Activated CD4-positive, alpha-beta T cell treated with anti-CD3 and anti-CD28 coated beads for 36 hours (primary cell): ENCODE data around the gene HSFY2. TPM values are rescaled to one million over a fixed set of nuclear protein-coding genes. Genes with fewer than 3 reads are reported as not detected.
"Not testable (repeated sequence)": the region's sequence is repeated elsewhere in the genome, so short reads cannot be mapped to it uniquely, and the experiment has no call there.

Source experiments
- ATAC-seq: fragments of 200-7000 bp; cut with Tn5 transposase; one replicate; pipeline ENCODE4 v1.10.0; 2021; ENCODE audit warnings: mild to moderate bottlenecking, moderate library complexity
- CTCF ChIA-PET: fragments of 350-600 bp; sonication (Branson Sonifier 250); formaldehyde crosslinking; loops from one replicate; lab custom pipeline; 2021; ENCODE audit warnings: antibody characterized with exemption; lab: Charles Lee
- POLR2A ChIA-PET: fragments of 350-600 bp; sonication (Branson Sonifier 250); formaldehyde crosslinking; loops from one replicate; lab custom pipeline; 2021; ENCODE audit warnings: antibody characterized with exemption, inconsistent platforms; lab: Charles Lee
- DNase-seq: peaks from one replicate; pipeline ENCODE4 v3.0.0-alpha.2; 2020
- H3K27ac Mint-ChIP-seq: one replicate; pipeline ENCODE4 v1.8.0; 2021; ENCODE audit warnings: mixed read lengths
- H3K27me3 Mint-ChIP-seq: one replicate; pipeline ENCODE4 v1.8.0; 2021; ENCODE audit warnings: mixed read lengths
- H3K36me3 Mint-ChIP-seq: one replicate; pipeline ENCODE4 v1.8.0; 2021; ENCODE audit warnings: low read depth, mixed read lengths
- H3K4me1 Mint-ChIP-seq: one replicate; pipeline ENCODE4 v1.8.0; 2021; ENCODE audit warnings: mixed read lengths
- H3K4me3 Mint-ChIP-seq: one replicate; pipeline ENCODE4 v1.8.0; 2021; ENCODE audit warnings: mild to moderate bottlenecking, moderate library complexity, mixed read lengths
- H3K9me3 Mint-ChIP-seq: one replicate; pipeline ENCODE4 v1.8.0; 2021; ENCODE audit warnings: low read depth, mixed read lengths
- intact Hi-C, 2 experiments: fragments of 100-400 bp; cut with DNase I in 1 of 2; cut with micrococcal nuclease in 1 of 2; formaldehyde crosslinking; loops; one replicate each; pipeline versions ENCODE4 v1.14.2 to v1.15.1; 2022 to 2024; cut with DNase I, micrococcal nuclease
- total RNA-seq, 2 experiments: library from RNA; stranded (reverse); gene quantifications; one replicate each; pipeline ENCODE4 v1.2.3, GENCODE V29; 2021

HSFY2 gene, protein sequence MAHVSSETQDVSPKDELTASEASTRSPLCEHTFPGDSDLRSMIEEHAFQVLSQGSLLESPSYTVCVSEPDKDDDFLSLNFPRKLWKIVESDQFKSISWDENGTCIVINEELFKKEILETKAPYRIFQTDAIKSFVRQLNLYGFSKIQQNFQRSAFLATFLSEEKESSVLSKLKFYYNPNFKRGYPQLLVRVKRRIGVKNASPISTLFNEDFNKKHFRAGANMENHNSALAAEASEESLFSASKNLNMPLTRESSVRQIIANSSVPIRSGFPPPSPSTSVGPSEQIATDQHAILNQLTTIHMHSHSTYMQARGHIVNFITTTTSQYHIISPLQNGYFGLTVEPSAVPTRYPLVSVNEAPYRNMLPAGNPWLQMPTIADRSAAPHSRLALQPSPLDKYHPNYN
- not detected for total RNA-seq

DNA sequence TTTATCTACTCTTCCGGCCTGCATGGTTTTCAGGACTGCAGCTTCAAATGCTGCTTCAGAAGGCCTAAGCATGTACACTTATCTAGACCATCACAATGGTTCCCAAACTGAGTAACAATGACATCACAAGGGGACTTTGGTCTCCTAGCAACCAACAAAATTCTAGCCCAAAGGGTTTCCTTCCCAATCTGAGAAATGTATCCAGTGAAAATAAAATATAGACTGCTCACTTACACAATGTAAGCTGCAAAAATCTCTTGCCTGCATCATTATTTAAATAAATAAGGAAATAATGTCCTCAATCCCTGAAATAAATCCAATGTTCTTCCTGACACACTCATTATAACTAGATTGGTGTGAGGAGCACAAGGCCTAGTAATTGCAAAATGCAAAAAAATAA lies at the start of gene HSFY2:
TSS of gene HSFY2 (minus strand) at position 101 of the 400 bp plus-strand sequence. CDS start 117 bp downstream, outside the sequence.
- H3K36me3 Mint-ChIP-seq, CTCF ChIA-PET, H3K4me3 Mint-ChIP-seq, H3K9me3 Mint-ChIP-seq, intact Hi-C loops, POLR2A ChIA-PET, ATAC-seq, DNase-seq, H3K4me1 Mint-ChIP-seq, H3K27me3 Mint-ChIP-seq, H3K27ac Mint-ChIP-seq: not testable (repeated sequence)

DNA sequence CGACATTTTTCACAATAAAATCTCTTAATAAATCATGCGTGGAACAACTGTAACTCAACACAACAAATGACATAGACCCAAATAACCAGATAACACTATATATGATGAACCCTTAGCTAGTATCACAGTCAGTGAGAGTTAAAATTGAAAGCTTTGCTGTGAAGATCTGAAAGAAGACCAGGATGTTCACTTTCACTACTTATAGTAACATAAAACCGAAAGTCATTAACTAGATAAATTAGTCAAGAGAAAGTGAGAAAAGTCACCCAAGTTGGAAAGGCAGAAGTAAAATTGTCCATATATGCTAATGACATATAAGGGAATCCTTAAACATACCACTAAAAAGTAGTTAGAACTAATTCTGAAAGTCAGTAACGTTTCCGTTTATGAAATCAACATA lies 42.2 kb upstream of the HSFY2 start:
- DNase-seq, H3K27ac Mint-ChIP-seq, H3K36me3 Mint-ChIP-seq, H3K27me3 Mint-ChIP-seq, POLR2A ChIA-PET, H3K9me3 Mint-ChIP-seq, H3K4me3 Mint-ChIP-seq, CTCF ChIA-PET, H3K4me1 Mint-ChIP-seq, intact Hi-C loops, ATAC-seq: not testable (repeated sequence)

DNA sequence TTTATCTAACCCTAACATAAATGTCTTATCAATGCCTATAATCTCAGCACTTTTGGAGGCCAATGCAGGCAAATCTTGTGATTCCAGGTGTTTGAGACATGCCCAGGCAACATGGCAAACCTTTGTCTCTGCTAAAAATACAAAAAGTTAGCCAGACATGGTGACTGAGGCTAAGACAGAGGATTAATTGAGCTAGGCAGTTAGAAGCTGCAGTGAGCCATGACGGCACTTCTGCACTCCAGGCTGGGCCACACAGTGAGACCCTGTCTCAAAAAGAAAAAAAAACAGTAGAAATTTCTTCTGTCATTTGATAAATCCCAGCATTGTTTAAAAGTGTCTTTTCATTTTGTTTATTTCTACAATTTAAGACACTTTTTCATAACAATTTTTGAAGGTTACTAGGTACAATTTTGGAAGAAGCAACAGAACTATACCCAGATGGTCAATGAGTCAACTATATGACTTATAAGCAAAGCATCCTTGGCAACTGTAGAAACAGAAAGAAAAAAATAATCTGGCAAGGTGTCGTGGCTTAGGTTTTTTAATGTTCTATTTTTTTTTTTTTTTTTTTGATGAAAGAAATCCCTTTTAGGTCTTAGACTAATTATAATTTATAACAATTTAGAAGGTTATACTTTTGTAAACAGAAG lies 15.3 kb upstream of the HSFY2 start:
- H3K4me1 Mint-ChIP-seq, H3K27ac Mint-ChIP-seq, POLR2A ChIA-PET, CTCF ChIA-PET, H3K27me3 Mint-ChIP-seq, H3K9me3 Mint-ChIP-seq, H3K36me3 Mint-ChIP-seq, H3K4me3 Mint-ChIP-seq, DNase-seq, intact Hi-C loops, ATAC-seq: not testable (repeated sequence)

DNA sequence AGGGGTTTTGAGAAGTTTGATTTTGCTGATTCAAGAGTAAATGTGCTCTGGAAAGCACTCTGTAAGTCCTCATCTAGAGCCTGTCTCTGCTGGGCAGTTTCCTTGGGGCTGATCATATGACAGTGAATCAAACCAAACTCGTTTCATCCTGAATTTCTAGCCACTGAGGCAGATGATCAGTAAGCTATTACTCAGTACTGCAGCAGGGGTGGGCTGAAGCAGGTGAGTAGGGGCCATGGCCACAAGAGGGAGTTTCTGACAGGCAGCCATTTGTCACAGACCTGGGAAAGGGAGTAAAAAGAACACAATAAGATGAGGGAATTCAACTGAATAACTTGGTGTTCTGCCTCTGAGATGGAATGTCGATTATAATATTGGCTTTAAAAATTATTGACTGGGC lies 19.5 kb downstream of the HSFY2 start:
- POLR2A ChIA-PET, H3K27ac Mint-ChIP-seq: not testable (repeated sequence)

DNA sequence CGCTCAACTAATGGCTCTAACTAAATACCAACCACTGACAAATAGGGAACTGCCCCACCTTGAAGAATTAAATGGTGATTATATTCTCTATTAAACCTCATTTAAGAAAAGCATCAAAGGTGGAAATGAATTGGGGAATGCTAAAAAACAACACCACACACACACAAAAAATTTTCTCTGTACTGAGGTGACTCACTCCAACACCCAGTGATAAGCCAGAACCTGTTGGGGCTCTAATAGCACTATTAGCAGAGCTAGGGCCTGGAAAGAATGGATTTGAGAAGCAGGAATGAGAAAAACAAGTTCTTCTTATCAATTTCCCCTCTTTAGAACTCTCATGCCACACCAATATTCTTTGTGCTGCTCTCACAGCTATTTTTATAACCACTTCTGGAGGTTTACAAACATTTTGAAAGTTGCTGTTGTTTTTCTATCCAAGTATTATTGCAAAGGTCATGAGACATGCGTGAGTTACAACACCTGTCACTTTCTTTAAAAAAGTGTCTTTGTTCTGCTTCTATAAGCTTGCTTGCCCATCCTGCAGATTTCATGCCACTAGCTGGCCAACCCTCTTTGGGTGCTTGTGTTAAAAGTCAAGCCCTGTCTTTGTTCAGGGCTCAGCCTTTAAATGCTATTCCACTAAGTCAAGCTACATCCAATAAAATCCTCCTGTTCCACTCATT lies 20.3 kb downstream of the HSFY2 start:
- CTCF ChIA-PET, H3K9me3 Mint-ChIP-seq: not testable (repeated sequence)

More for the DNA sequence above, 19.5 kb downstream of the HSFY2 start:
- H3K27me3 Mint-ChIP-seq, H3K4me3 Mint-ChIP-seq, H3K36me3 Mint-ChIP-seq, DNase-seq, intact Hi-C loops, H3K9me3 Mint-ChIP-seq, H3K4me1 Mint-ChIP-seq, ATAC-seq, CTCF ChIA-PET: not testable (repeated sequence)

DNA sequence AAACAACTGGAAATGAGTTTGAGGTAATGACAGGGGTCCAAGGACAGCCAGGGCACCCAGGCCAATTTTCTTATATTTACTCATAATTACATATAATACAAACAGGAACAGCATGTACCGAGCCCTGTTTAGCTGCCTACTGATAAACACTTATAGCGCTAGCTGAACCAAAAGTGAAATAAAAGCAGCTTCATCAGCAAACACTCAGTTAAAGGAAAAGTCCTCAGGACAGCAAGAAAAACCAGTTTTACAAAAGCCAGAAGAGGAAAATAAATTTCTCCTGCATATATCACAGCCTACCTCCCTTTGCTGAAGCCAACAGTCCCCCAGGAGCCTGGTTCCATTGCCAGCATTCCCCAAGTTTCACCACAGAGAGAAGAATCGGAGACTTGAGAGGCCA lies 49.8 kb downstream of the HSFY2 start:
- H3K27me3 Mint-ChIP-seq, POLR2A ChIA-PET, ATAC-seq, H3K27ac Mint-ChIP-seq, H3K36me3 Mint-ChIP-seq, intact Hi-C loops, H3K4me3 Mint-ChIP-seq, CTCF ChIA-PET, H3K4me1 Mint-ChIP-seq, DNase-seq, H3K9me3 Mint-ChIP-seq: not testable (repeated sequence)

More for the DNA sequence above, 20.3 kb downstream of the HSFY2 start:
- H3K4me3 Mint-ChIP-seq, H3K27ac Mint-ChIP-seq, H3K27me3 Mint-ChIP-seq, ATAC-seq, POLR2A ChIA-PET, H3K4me1 Mint-ChIP-seq, H3K36me3 Mint-ChIP-seq, intact Hi-C loops, DNase-seq: not testable (repeated sequence)

Other genes with a start within 250 kb of the HSFY2 start
- gene HSFY1, start 227.0 kb downstream of the HSFY2 start, total RNA-seq: not detected